SIG-M5 treated with dmso at 0.1 percent for 504 hours (cell line): ENCODE data around the gene OSCP1.
"Not testable (repeated sequence)": the region's sequence is repeated elsewhere in the genome, so short reads cannot be mapped to it uniquely, and the experiment has no call there.

Source experiments
- DNase-seq: peaks from one replicate; lab custom pipeline; 2025; ENCODE audit not compliant: unreplicated experiment; lab: John Stamatoyannopoulos, UW

Gene OSCP1

DNA sequence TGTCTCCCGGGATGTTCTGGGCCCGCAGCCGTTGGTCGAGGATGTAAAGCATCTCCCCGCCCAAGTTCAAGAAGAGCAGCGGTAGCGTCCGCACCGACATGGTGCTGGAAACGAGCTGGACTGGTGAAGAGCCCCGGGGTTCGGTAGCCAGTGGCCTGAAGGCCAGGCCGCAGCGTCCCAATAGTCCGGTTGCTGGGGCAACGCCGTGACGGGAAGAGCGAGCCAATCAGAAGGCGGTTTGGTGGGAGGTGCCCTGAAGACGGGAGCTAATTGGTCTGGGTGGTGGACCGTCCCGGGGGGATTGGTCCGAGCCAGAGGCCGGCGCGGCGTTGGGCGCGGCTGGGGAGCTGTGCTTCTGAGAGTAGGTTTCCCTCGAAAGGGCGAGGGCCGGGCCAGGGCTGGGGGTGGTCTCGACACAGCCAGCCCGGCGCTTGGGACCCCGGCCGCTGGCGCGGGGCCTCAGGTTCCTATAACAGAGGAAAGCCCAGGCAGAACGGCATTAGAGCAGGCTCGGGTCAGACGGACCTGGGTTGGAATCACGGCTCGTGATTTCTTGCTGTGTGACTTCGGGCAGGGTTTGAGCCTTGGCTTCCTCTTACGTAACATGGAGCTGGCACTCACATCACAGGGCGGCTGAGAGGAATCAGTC lies at the start of gene OSCP1:
Gene OSCP1 (minus strand): TSS at position 182 of the 649 bp plus-strand sequence. CDS start 82 bp downstream, at position 100.
- DNase-seq, result peak; percentile 87

- no peak for DNase-seq
Observed at GRCh38 chr1:36497207-36497606, 47.0 kb upstream of the OSCP1 start.

DNA sequence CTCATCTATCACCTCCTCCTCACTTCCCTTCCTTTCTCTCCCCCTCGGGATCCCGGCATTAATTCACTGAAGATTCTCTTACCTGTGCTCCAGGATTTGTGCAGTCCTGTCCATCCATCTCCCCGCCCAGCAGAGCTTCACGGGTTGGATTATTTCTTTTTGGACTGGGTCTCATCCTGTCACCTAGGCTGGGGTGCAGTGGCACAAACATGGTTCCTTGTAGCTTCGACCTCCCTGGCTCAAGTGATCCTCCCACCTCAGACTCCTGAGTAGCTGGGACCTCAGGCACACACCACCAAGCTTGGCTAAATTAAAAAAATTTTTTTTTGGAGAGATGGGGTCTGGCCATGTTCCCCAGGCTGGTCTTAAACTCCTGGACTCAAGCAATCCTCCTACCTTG lies 44.7 kb upstream of the OSCP1 start:
- no peak for DNase-seq

DNA sequence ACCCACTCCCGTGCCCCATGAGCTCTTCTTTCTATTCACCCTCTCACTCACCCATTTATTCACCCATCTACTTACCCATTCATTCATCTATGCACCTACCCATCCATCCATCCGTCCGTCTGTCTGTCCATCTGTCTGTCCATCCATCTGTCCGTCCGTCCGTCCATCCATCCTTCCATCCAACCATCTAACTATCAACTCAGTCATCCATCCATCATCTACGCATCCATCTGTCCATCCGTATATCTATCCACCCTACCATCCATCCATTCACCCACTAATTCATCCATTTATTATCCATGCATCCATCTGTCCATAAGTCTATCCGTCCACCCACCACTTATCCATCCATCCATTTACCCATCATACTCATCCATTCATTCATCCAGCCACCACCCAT lies 43.3 kb upstream of the OSCP1 start:
- no peak for DNase-seq

DNA sequence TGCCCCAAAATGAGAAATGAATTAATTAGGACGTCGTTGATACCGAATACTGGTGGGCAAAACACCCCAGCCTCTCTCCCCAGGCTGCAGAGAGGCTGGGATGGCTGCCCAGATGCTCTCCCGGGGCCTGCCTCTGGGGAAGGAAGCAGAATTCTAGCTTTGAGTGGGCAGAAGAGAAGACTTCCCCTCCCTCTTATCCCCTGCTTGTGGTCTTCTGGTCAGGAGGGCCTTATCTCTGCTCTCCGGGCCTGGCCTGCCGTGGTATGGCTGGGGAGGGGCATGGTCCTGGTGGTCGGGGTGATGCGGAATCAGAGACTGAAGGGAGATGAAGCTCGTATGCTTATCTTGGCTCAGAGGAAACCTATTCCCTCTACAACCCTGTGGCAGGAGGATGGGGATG lies 42.2 kb upstream of the OSCP1 start:
- DNase-seq, result no peak

DNA sequence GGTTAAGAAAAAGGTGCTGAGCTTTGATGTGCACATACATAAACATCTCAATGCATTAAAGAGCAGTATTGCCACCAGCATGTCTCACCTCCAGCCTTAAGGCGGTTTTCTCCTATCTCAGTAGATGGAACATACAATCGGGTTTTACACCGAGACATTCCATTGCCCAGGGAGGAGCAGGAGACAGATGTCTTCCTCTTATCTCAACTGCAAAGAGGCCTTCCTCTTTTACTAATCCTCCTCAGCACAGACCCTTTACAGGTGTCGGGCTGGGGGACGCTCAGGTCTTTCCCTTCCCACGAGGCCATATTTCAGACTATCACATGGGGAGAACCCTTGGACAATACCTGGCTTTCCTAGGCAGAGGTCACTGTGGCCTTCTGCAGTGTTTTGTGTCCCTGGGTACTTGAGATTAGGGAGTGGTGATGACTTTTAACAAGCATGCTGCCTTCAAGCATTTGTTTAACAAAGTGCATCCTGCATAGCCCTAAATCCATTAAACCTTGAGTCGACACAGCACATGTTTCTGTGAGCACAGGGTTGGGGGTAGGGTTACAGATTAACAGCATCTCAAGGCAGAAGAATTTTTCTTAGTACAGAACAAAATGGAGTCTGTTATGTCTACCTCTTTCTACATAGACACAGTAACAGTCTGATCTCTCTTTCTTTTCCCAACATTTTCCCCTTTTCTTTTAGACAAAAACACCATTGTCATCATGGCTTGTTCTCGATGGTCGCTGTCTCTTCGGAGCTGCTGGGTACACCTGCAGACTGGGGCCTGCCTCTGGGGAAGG lies 39.2 kb upstream of the OSCP1 start:
- not testable (repeated sequence) for DNase-seq

GRCh38 chr1:36487906-36488305 lies 37.7 kb upstream of the OSCP1 start:
- DNase-seq, result no peak

- DNase-seq, result not testable (repeated sequence)
Observed at GRCh38 chr1:36487336-36487725, 37.1 kb upstream of the OSCP1 start.

GRCh38 chr1:36486439-36487335 lies 36.4 kb upstream of the OSCP1 start:
- peak; percentile 91 for DNase-seq

- no peak for DNase-seq
Observed at GRCh38 chr1:36486093-36486438, 35.8 kb upstream of the OSCP1 start.

- DNase-seq, result no peak
Observed at GRCh38 chr1:36484099-36484498, 33.8 kb upstream of the OSCP1 start.

- DNase-seq, result peak; percentile 76
Observed at GRCh38 chr1:36482724-36483388, 32.6 kb upstream of the OSCP1 start, which contains the start of gene CSF3R. CSF3R (minus strand) TSS chr1:36482913; CDS start chr1:36479496, 3,417 bp downstream.

- DNase-seq, result no peak
Observed at GRCh38 chr1:36481771-36482723, 31.8 kb upstream of the OSCP1 start.

GRCh38 chr1:36481091-36481490 lies 30.8 kb upstream of the OSCP1 start:
- DNase-seq, result no peak

GRCh38 chr1:36480161-36480560 lies 29.9 kb upstream of the OSCP1 start:
- DNase-seq, result no peak

GRCh38 chr1:36479505-36480051 lies 29.3 kb upstream of the OSCP1 start:
- DNase-seq, result peak; percentile 23

DNA sequence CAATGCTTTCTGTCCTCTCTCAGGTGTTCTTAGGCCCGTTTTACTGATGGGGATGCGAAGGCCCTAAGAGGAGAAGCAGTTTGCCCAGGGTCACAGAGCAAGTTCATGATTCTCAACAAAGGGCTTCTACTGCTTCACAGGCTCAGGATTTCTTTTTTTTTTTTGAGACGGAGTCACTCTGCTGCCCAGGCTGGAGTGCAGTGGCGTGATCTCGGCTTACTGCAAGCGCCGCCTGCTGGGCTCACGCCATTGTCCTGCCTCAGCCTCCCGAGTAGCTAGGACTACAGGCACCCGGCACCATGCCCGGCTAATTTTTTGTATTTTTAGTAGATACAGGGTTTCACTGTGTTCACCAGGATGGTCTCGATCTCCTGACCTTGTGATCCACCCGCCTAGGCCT lies 27.4 kb upstream of the OSCP1 start:
- DNase-seq, result not testable (repeated sequence)

- DNase-seq, result no peak
Observed at GRCh38 chr1:36476945-36477344, 26.7 kb upstream of the OSCP1 start.

DNA sequence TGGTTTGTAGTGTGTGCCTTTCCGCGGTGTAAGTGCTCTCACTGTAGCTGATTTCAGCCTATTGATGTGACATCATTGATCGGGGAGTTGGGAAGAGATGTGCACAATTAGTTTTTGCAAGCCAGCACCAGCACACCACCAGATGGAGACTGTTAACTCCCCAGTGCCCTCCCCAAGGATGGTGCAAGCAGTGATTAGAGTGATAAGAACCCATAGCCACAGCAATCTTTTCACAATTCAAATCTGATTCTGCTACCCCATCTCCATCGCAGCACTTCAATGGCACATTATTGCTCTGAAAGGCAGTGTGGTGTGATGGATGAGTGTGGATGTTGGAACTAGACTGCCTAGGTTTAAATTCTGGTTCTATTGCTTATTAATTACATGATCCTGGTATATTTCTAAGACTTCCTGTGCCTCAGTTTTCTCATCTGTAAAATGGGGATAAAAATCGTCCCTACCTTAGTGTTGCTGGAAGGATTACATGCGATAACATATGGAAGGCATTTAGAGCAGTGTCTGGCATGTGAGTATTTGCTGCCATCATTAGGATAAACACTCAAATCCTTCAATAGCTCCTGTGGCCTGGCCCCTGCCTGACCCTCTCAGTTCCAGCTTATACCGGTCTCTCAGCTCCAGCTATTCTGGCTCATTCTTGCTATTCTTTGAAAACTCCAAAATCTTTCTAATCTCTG lies 25.8 kb upstream of the OSCP1 start:
- no peak for DNase-seq
